Glomerular endothelial cell (primary cell): ENCODE results near the gene HINT2. TPM values are rescaled to one million over a fixed set of nuclear protein-coding genes. Genes with fewer than 3 reads are reported as not detected.

Source experiments
- DNase-seq: peaks from one replicate; pipeline ENCODE4 v3.0.0-alpha.2; 2011; ENCODE audit warnings: low read depth, low spot score; ENCODE audit errors: extremely low read depth
- total RNA-seq: library from RNA; depleted of rRNA; stranded (reverse); fragments of >200 nt; gene quantifications from 2 replicates; pipeline ENCODE4 v1.2.3, GENCODE V29; 2015

Gene HINT2
- total RNA-seq, 1 donor from 2014 or later = 13.8 TPM

DNA sequence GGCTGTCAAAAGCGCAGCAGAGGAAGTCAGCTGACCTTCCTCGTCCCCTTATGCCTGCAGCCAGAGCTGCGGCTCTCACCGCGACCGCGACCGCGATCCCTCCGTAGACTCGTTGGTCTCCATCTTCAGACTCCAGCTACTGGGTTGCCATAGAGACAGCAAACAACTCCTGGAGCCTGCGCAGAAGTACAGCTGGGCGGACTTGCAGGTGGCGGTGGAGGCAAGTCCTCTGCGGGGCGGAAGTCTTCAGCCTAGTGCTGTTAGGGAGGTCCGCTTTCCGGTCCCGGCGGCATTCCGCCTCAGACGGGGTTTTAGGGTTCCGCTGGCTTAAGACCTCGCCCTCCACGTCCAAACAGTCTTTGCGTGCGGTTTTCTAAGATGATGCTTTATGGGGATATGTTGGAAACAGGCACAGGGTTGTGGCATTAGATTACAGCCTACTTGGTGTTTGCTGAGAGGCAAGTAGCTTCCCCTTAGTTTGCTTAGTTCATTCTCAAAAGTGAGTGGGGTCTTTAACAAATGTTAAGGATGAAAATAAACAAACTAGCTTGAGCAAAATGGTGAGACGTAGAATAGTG is 2.7 kb downstream of the HINT2 start, which contains the start of gene SPAG8:
Gene SPAG8 (minus strand): TSS at position 238 of the 578 bp plus-strand sequence. CDS start 115 bp downstream, at position 123.
- DNase-seq = no peak

DNA sequence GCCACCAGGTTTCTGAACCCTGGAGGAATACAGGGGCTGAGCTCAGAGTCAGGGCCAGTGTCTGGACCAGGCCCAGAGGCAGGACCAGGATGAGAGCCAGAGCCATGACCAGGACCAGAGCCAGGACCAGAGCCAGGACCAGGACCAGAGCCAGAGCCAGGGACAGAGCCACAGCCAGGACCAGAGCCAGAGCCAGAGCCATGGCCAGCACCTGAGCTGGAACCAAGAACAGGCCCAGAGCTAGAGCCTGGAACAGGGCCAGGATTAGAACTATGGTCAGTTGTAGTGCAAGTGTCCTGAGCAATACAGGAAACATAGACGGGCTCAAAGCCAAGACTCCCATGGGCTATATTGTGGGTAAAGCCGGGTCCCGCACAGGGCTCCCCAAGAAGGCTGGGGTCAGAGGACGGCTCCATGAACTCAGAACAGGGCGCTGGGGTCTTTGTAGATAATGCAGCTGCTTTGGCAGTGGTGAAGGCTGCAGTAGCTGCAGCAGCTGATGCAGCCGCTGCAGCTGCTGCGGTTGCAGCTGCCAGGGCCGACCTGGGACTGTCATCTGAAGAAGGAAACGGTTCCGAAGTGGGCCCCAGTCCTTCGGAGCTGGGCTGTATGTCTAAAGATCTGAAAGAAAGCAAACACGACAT is 3.3 kb downstream of the HINT2 start:
- DNase-seq = no peak

DNA sequence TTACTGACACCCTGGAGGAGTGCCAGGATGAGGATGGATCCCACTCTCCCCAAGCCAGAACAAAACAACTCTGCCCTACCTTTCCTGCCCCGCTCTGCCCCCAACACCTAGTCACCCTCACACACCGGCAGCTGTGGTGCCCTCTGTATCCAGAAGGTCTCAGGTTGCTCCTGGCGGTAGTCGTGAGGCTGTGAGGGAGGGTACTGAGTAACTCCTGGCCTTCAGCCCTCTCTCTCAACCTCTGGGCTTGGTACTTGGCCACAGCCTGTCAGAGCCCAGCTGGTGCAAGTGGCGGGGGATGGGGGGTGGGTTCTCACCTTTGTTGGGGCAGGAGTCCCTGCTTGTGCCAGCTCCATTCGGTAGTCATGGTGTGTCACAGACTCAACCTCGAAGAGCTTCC is 4.7 kb downstream of the HINT2 start:
- no peak for DNase-seq

GRCh38 chr9:35808433-35808832 is 6.4 kb downstream of the HINT2 start:
- DNase-seq = no peak

- DNase-seq = no peak
Measured at GRCh38 chr9:35806101-35806500, 8.7 kb downstream of the HINT2 start.

DNA sequence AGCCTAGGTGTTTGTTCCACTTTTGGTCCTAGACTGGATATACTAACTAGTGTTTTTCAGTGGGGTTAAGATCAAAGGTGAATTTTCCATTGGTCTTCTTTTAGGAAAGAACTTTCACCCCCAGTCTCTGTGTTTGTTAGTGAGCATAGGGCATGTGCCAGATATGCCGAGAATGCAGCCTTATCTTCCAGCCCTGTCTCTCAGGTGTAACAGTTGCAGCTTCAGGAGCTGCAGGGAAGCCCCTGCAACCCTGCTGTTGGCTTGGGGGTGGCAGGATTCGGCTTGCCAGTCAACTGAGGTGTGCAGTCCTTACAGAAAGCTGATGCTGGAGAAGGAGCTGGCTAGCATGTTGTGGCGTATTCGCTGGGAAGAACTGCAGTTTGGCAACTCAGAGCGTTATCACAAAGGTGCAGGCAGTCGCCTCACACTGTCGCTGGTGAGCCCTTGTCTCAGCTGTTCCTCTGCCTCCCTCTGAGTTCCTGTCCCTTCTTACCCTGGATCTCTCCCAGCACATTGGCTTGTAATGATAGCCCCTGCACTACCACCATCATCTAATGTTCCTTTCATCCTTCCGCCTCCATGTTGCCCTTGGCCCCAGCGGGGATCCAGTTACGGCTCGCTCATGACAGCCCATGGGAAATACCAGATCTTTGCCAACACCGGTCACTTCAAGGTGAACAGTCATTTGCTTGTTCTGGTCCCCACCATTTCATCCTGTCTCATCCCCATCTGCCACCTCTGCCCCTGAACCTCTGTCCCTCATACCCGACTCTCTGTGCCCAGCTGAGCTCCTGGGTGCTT is 13.3 kb downstream of the HINT2 start:
- no peak for DNase-seq

- no peak for DNase-seq
Measured at GRCh38 chr9:35800530-35800929, 14.3 kb downstream of the HINT2 start.

DNA sequence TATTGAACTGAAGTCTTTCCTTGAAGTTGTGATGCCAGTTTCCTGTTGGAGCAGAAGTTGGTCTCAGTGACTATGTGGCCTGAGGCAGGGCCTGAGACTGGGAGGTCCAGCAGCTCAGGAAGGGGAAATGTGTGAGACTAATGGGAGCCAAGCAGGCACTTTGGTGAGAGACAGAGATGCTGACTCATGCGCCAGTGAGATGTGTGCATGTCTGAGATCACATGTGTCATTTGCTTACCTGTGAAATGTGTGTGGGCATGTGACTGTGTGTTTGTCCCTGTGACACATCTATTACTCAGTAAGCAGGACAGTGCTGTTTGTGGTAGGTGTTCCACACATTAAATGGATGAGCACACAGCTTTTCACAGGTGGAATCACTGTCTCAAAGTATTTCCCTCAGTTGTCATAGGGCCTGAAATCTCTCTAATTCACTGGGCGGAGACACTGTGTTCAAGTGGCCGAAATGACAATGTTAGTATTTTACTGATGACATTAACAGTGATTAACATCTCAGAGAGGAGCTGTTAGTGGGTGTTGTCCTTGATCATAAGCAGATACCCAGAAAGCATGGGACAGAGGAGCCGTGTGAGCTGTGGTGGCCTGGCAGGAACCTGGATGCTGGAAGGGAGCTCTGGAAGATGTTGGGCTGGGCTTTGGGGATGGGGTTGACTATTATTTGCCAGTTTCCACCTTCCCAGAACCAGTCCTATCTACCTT is 16.0 kb downstream of the HINT2 start:
- DNase-seq = no peak

DNA sequence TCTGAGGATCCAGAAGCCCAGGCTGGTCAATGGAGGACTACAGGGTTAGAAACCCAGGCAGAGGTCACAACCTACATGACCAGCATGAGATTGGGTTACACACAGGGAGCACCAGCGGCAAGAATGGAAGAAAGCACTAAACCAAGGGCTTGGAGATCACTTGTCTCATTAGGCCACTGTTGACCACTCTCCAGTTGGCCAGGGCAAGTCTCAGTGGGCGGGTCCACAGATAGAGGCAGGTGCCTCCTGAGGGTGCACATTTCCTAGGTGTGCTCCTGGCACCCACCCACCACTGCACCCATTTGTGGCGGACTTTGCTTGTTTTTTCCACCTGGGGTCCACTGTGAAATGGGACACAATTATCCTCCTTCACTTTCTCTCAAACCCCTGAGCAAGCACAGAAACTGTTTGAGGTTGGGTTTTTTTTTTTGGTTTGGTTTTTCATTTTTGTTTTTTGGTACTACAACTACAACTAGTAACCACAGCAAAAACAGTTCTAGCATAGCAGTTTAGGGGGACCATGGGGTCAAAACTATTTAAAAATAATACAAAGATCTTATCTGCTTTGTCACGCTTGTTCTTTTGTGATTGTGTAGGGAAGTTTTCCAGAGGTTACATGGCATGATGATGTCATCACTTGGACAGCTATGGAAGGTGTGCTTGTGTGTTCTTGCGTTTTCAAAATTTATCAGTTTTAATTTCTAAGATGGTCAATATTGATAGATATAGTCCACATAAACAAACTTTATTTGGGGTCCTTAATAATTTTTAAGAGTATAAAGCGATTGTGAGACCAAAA is 17.3 kb downstream of the HINT2 start:
- DNase-seq = no peak

DNA sequence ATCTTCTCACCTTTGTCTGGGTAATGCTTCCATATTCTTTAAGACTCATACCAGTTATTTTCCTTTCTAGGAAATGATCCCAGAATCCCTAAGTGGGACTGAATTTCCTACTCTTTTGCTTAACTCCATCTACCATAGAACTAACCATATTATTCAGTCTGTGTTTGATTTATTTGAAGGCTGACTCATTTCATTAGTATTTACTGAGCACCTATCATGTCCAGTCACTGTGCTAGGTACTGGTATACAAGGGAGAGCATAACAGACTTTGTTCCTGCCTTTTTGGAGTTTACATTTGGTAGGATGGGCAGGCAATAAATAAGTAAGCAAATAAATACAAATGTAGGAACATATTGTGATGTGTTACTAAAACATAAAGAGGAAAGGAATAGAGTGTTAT is 19.1 kb downstream of the HINT2 start:
- no peak for DNase-seq

DNA sequence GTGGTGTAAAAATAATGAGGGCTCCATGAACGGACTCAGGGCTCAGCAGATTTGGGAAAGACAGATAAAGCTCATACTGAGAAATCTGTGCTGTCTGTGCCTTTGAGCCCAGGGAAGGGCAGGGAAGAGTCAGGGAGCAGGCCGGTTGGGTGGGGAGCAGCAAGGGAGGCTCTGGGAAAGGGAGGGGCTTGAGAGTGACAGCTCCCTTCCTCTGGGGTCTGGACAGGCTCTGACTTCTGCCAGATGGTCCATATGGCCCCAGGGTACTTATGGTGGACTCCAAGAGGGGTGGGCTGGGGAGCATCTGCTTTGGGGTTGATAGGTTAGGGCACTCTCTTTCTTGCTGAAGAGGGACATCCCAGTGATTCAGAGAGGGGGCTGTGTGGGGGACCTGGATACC is 21.4 kb downstream of the HINT2 start:
- no peak for DNase-seq

DNA sequence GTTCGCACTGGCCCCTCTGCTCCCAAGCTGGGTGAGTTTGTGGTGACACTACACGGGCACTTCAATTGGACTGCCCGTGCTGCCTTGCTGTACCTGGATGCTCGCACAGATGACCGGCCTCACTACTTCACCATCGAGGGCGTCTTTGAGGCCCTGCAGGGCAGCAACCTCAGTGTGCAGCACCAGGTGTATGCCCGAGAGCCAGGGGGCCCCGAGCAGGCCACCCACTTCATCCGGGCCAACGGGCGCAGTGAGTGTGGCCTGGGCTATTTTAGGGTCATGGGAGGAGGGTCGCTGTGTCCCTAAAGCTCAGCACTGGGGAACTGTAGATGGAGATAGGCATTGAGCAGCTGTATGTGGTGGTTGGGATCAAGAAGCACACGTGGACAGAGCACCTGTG is 22.0 kb downstream of the HINT2 start:
- DNase-seq = no peak

- no peak for DNase-seq
Measured at GRCh38 chr9:35792024-35792813, 22.6 kb downstream of the HINT2 start.

- DNase-seq = no peak
Measured at GRCh38 chr9:35791297-35791921, 23.4 kb downstream of the HINT2 start, which contains the start of gene NPR2. NPR2 (plus strand) TSS chr9:35791591; CDS start chr9:35792409, 818 bp downstream.

- DNase-seq = no peak
Measured at GRCh38 chr9:35790385-35791296, 24.2 kb downstream of the HINT2 start.

DNA sequence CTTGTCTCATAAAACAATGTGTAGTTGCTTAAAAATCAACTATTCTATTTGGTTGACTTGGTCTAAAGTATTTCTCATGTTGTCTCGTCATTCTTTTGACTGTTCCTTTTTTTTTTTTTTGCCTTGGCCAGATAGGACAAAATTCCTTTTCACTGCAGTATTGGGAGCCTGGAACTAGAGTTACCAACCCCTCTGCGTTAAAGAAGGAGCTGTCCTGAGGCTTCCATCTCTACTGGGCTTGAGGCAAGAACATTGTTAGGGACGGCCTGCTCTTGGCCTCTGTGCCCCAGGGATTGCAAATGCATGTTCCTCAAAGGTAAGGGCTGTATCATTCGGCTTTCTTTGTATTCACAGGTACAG is 24.8 kb downstream of the HINT2 start:
- DNase-seq = no peak

- no peak for DNase-seq
Measured at GRCh38 chr9:35789541-35789940, 25.3 kb downstream of the HINT2 start.

- no peak for DNase-seq
Measured at GRCh38 chr9:35783418-35783817, 31.4 kb downstream of the HINT2 start.
